ENCODE data around the gene RNF38. TPM values are rescaled to one million over a fixed set of nuclear protein-coding genes. Genes with fewer than 3 reads are reported as not detected.
"Not testable (repeated sequence)": the region's sequence is repeated elsewhere in the genome, so short reads cannot be mapped to it uniquely, and the experiment has no call there.

Gene RNF38
- total RNA-seq, 1 donor = 29.1 TPM

GRCh38 chr9:36297798-36298197 lies 102.3 kb downstream of the RNF38 start:
- no peak for DNase-seq (ENCODE audit: low read depth in 2 of 3, low spot score in 2 of 3)

DNA sequence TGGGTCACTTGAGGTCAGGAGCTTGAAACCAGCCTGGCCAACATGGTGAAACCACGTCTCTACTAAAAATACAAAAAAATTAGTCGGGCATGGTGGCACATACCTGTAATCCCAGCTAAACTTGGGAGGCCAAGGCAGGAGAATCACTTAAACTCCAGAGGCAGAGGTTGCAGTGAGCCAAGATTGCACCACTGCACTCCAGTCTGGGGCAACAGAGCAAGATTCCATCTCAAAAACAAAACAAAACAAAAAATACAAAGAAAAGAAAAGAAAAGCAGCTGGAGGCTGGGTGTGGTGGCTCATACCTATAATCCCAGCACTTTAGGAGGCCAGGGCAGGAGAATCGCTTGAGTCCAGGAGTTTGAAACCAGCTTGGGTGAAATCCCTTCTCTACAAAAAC lies 105.1 kb downstream of the RNF38 start:
- DNase-seq (ENCODE audit: low read depth in 2 of 3, low spot score in 2 of 3) = not testable (repeated sequence)

DNA sequence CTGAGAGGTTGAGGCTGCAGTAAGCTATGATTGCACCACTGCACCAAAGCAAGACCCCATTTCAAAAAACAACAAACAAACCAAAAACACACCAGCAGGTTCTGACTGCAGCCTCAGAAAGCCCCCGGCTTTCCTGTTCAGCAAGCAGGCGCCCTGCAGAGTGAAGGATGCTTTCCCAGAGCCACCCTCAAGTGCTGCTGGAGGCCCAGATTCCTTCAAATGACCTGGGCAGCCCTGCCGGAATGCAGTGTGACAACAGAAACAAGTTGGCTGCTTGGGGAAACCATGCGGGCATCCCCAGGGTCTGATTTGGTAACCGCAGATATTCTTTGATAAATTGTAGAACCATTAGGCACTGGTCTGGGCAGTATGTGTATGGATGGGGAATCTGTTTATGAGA lies 106.2 kb downstream of the RNF38 start:
- DNase-seq (ENCODE audit: low read depth in 2 of 3, low spot score in 2 of 3) = no peak

DNA sequence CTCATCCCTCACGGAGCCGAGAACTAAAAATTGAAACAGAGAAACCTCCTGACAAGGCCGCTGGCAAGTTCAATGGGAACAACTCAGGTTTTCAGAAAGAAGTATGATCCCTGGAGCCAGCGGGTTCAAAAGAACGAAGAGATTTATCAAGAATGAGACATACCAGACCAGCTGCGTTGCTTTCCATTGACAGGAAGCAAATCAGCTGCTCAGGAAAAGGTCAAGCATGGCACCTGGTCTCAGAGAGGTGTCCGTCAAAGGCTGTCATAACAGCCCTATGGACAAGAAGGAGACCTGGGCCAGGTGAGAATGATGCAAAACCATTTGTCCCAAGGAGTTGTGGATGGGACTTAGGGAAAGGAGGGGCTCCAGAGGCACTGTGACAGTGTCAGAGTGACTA lies 106.9 kb downstream of the RNF38 start:
- no peak for DNase-seq (ENCODE audit: low read depth in 2 of 3, low spot score in 2 of 3)

DNA sequence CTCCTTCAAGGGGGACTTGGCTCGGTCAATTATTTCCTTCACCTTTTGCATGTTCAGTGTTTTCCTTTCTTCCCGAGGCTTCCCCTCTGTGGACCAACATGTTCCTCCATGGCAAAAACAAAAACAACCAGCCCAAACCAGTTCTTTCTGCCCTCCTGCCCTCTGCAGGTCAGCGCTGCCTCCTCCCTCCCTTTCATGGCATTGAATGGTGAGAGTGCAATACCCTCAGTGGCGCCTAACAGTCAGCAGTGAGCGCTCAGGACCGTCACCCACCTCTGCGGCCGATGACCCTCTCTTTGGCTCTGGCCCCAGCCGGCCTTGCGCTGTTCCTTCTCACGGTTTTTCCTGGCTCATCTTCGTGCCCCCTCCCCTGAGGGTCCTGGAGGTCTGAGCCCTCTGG lies 107.4 kb downstream of the RNF38 start:
- DNase-seq (ENCODE audit: low read depth in 2 of 3, low spot score in 2 of 3) = no peak

- no peak for DNase-seq (ENCODE audit: low read depth in 2 of 3, low spot score in 2 of 3)
Observed at GRCh38 chr9:36290996-36291395, 109.1 kb downstream of the RNF38 start.

- DNase-seq (ENCODE audit: low read depth in 2 of 3, low spot score in 2 of 3) = no peak
Observed at GRCh38 chr9:36289836-36290435, 110.1 kb downstream of the RNF38 start.

DNA sequence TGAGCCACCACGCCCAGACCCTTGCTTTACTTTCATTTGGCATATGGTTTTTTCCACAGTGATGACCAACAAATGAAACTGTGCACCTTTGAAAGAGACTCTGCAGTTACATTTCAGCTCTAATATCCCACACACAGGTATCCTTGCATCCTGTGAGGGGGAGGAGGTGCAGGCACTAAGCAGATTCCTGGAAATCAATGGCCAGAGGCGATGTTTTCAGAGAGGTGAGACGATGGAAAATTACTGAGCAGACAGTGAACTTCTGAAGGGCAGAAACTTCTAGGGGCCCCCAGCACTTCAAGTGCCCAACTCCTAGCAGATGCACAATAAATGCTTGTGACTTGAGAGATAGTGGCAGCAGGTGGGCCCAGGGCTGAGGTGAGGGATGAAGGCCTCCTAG lies 112.0 kb downstream of the RNF38 start:
- no peak for DNase-seq (ENCODE audit: low read depth in 2 of 3, low spot score in 2 of 3)

Other genes with a start within 250 kb of the RNF38 start
- gene CCIN, start 230.9 kb downstream of the RNF38 start, total RNA-seq = 1.3 TPM
- gene CLTA, start 209.3 kb downstream of the RNF38 start, total RNA-seq = 149 TPM
- 19.9 TPM for gene GNE, start 141.8 kb downstream of the RNF38 start, total RNA-seq
- gene MELK, start 172.6 kb upstream of the RNF38 start, total RNA-seq = 1.9 TPM